Myocyte (in vitro differentiated cells): ENCODE results near the gene UGT1A7. TPM values are rescaled to one million over a fixed set of nuclear protein-coding genes. Genes with fewer than 3 reads are reported as not detected.
"Not testable (repeated sequence)": the region's sequence is repeated elsewhere in the genome, so short reads cannot be mapped to it uniquely, and the experiment has no call there.

Source experiments
- DNase-seq: peaks from one replicate; pipeline ENCODE4 v3.0.0-alpha.2; 2012; ENCODE audit warnings: low read depth
- polyA plus RNA-seq: library from polyadenylated mRNA; unstranded; fragments of >200 nt; gene quantifications from one replicate; pipeline ENCODE4 v1.2.1, GENCODE V29; 2012; ENCODE audit warnings: missing spikeins
- total RNA-seq: library from RNA; depleted of rRNA; stranded (reverse); fragments of >200 nt; gene quantifications from 2 replicates; pipeline ENCODE4 v1.2.3, GENCODE V29; 2014

Gene UGT1A7
- not detected in 2 replicates for total RNA-seq
- not detected for polyA plus RNA-seq

DNA sequence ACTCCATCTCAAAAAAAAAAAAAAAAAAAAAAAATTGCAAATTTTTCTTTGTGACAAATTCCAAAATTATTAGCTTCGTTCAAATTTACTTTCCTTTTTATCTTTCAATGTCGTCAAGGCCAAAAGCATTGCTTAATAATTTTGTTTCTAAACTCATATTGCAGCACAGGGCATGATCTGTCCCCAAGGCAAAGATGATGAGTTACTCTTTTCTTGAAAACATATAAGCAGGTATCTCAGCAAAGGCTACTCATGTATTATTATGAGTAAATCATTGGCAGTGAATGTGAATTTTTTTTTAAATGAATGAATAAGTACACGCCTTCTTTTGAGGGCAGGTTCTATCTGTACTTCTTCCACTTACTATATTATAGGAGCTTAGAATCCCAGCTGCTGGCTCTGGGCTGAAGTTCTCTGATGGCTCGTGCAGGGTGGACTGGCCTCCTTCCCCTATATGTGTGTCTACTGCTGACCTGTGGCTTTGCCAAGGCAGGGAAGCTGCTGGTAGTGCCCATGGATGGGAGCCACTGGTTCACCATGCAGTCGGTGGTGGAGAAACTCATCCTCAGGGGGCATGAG lies at the start of gene UGT1A7:
Gene UGT1A7 (plus strand): TSS at position 381 of the 579 bp plus-strand sequence. CDS start 37 bp downstream, at position 418.
- no peak for DNase-seq

DNA sequence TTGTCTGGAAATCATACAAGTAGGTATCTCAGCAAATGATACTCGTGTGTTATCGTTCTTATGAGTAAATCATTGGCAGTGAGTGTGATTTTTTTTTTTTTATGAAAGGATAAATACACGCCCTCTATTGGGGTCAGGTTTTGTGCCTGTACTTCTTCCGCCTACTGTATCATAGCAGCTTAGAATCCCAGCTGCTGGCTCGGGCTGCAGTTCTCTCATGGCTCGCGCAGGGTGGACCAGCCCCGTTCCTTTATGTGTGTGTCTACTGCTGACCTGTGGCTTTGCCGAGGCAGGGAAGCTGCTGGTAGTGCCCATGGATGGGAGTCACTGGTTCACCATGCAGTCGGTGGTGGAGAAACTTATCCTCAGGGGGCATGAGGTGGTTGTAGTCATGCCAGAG lies 45.4 kb upstream of the UGT1A7 start, which contains the start of gene UGT1A10:
Gene UGT1A10 (plus strand): TSS at position 143 of the 400 bp plus-strand sequence. CDS start 75 bp downstream, at position 218.
- DNase-seq: not testable (repeated sequence)

DNA sequence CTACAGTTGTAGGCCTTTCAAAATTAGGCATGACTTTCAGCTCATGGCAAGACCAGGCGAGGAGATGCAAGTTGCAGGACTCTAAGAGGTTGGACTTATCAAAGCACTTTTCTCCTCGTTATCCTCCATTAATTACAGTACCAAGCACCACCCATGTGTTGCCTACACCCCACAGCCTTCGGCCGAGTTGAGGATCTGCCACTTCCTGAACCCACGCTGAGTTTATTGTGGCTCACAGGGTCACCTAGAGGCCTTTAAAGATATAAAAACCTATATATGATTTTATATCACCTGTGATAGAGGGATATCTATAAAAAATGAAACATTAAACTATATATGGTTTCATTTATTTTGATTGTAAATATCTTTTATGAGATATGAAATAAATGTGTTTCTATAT lies 42.9 kb upstream of the UGT1A7 start:
- no peak for DNase-seq

DNA sequence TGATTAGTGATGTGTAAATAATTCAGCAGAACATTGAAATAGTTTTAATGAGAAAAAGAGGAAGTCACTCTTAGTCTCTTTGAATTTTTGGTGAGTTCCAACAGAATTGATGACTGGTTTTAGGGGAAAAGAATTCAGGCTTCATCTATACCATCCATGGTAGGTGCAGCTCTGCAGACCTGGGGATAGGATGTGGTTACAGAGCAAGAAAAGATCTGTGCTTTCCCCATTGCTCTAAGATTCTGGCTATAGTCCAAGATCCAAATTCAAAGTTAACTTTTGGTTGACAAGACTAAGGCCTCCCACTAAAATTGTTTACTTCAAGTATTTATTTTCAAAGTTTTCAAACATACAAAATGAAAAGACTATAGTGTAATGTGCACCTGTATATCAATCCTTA lies 41.8 kb upstream of the UGT1A7 start:
- no peak for DNase-seq

GRCh38 chr2:233643128-233643527 lies 38.6 kb upstream of the UGT1A7 start:
- DNase-seq: no peak

GRCh38 chr2:233646033-233646432 lies 35.7 kb upstream of the UGT1A7 start:
- DNase-seq: not testable (repeated sequence)

DNA sequence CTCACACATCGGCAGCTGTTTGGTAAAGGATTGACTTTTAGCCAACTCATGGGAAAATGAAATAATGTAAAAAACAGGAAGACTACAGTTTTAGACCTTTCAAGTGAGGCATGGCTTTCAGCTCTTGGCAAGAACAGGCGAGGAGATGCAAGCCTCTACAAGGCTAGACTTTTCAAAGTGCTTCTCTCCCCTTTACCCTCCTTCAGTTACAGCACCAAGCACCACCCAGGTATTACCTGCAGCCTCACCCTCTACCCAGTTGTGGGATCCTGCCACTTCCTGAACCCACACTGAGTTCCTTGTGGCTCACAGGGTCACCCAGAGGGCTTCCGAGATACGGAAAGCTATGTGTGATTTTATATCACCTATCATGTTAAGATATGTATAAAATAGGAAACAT lies 30.7 kb upstream of the UGT1A7 start:
- DNase-seq: no peak

DNA sequence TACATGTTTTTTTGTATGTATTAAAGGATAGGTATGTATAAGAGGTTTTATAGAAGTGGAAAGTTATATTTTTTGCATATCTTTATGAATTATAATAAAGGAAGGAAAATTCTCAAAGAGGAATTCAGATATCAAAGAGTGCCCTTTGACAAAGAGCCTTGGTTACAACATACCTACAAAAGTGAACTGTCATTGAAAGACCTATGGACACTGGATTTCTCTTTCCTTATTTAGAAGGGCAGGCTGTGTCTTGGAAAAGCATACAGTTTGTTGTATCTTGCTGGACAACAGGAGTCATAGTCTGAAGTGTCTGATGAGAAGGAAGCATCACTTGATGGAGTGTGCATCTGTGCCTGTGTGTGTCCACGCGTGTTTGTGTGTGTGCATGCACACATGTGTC lies 30.3 kb upstream of the UGT1A7 start:
- no peak for DNase-seq

DNA sequence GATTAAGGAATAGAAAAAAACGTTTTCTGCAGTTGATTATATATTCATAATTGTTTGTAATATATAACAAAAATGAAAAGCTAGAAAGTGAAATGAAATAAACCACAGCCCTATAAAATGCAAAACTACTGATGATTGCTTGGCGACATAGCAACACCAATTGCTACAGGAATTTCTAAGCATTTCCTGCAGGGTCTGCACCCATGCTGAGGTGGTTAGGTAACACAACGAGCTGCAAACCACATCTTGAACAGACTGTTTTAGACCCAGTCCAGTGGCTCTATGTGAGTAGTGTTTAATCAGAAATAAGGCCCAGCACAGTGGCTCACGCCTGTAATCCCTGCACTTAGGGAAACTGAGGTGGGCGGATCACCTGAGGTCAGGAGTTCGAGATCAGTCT lies 27.2 kb upstream of the UGT1A7 start:
- no peak for DNase-seq

DNA sequence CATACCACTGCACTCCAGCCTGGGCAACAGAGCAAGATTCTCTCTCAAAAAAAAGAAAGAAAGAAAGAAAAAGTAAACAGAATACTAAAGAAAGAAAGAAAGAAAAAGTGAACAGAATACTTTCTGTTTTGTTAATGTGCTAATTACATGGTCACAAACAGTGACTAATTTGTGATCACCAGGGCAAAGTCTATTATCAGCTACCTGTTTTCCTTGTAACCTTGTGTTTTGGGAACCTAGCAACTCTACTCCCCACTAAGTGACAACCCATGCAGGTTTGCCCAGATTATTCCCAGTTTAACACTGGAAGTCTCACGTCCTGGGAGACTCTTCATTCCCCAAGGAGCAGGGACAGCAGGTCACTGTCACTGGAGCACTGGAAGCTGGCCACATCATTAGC lies 26.7 kb upstream of the UGT1A7 start:
- DNase-seq: no peak

GRCh38 chr2:233655943-233656342 lies 25.8 kb upstream of the UGT1A7 start:
- not testable (repeated sequence) for DNase-seq

DNA sequence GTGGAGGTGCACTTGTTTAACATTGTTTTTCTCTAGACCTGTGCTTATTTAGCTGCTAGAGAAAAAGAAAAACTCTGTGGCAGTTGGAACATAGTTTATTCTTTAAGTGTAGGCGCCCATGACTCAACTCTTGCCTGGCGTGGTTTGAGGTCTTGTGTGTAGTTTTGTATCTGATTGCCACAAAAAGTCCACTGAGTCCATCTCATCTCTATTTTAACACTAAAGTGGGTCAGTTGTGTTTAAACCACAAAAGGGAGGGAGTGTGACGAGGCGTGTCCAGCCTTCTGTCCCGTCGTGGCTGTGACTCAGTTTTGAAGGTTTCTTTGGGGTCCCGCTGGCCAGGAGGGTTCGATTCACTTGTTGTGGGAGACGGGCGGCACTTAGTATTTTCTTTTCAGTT lies 25.3 kb upstream of the UGT1A7 start:
- peak; percentile 1 for DNase-seq

DNA sequence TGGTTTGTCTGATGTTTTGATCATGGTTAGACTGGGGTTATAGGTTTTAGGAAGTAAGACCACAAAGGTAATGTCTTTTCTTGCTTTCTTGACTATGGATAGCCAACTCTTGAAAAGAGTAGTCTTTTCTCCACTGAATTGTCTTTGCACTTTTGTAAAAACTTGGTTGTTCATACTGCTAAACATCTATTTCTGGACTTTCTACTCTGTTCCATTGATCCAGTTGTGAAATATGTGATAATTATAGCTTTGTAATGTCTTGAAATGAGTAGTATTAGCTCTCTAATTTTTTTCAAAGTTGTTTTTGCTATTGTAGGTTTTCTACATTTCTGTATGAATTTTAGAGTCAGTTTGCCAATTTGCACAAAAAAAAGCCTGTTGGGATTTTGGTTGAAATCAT lies 23.1 kb upstream of the UGT1A7 start:
- no peak for DNase-seq

GRCh38 chr2:233663911-233664310 lies 17.8 kb upstream of the UGT1A7 start:
- no peak for DNase-seq

GRCh38 chr2:233668605-233669260 lies 13.0 kb upstream of the UGT1A7 start:
- DNase-seq: no peak

DNA sequence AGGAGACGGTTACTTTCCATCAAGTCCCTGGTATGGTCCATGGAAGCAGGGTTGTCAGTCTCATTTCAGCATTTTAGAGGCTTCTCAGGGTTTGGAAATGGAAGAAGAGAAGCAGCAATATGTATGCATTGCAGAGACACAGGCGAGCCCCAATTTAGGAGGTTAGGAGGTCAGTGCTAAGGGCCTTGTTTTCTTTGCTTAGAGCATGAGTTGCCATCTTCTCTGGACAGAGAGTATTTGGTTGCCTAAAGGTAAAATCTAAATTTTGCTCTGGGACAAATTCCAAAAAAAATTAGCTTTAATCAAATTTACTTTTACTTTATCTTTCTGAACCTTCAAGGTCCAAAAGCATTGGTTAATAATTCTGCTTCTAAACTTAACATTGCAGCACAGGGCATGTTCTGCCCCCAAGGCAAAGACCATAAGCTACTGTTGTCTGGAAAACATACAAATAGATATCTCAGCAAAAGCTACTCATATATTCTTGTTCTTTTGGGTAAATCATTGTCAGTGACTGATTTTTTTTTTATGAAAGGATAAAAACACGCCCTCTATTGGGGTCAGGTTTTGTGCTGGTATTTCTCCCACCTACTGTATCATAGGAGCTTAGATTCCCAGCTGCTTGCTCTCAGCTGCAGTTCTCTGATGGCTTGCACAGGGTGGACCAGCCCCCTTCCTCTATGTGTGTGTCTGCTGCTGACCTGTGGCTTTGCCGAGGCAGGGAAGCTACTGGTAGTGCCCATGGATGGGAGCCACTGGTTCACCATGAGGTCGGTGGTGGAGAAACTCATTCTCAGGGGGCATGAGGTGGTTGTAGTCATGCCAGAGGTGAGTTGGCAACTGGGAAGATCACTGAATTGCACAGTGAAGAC lies 10.2 kb upstream of the UGT1A7 start, which contains the start of gene UGT1A9:
Gene UGT1A9 (plus strand): TSS at position 609 of the 872 bp plus-strand sequence. CDS start 37 bp downstream, at position 646.
- DNase-seq: no peak

DNA sequence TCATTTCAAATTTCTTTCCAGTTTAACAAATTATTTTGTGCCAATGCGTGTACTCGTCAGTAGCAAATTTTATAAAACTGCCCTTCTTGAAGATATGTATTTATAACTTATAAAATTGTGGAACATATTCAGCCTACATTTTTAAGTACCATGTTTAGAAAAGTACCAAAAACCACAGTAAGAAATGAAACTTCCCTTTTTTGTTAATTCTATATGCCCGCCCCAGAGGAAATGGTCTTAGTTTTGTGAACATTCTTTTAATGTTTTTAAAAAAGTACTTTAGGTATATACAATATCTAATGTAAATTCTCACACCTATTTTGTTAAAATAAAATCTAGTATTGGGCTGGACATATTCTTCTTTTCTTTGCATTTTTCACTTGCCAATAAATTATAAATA lies 8.8 kb upstream of the UGT1A7 start:
- DNase-seq: no peak

DNA sequence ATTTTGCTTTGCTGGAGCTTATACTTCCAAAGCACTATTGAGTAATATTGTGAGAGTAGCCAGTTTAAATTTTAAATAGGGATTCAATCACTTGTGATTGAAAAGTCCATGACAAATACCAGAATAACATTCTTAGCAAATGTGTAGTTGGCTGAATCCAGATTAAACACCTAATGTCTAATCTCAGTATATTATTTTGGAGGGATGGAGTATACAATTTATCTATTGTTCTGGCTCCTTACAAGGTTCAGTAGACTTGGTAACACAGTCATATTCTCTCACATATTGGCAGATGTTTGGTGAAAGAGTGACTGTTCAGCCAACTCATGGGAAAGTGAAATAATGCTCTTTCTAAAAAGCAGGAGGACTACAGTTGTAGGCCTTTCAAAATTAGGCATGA lies 7.8 kb upstream of the UGT1A7 start:
- DNase-seq: no peak

- DNase-seq: no peak
Observed at GRCh38 chr2:233674314-233674713, 7.4 kb upstream of the UGT1A7 start.

DNA sequence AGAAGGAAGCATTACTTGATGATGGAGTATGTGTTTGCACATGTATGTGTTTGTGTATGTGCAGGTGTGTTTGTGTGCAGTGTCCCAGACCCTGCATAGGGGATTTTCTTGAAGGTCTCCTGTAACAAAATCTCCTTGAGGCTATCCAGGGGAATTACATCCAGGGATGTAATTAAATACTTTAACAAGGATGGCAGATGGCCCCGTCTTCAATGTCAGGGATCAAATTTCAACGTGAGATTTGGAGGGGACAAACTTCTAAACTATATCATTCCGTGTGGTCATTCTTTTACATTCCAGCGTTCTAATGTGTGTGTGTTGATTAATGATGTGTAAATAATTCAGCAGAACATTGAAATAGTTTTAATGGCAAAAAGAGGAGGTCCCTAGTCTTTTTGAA lies 6.7 kb upstream of the UGT1A7 start:
- peak; percentile 3 for DNase-seq

- DNase-seq: no peak
Observed at GRCh38 chr2:233676046-233676445, 5.7 kb upstream of the UGT1A7 start.

DNA sequence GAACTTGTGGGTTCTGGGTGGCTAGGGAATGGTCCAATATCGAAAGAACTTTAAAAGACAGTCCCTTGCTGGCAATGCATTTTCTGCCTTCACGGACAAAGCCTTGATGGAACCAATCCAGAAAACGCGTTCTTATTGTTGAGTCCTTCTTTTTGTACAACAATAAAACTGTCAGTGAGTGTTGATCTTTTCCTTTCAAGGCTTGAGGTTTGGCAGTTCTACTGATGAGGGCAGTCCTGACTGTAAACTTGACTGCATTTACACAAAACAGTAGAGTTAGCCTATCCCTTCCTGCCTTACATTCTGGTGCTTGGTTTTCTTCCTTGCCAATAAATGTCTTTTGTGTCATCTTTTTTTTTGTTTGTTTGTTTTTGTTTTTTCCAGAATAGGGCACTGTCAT lies 2.5 kb upstream of the UGT1A7 start:
- DNase-seq: no peak
